GM18498 (cell line): ENCODE measurements around the gene MRFAP1L1.
"Not testable (repeated sequence)": the region's sequence is repeated elsewhere in the genome, so short reads cannot be mapped to it uniquely, and the experiment has no call there.

ENCODE experiments used
- ATAC-seq: cut with Tn5 transposase; IDR thresholded peaks from one replicate; pipeline ENCODE4 v1.9.1; 2021; ENCODE audit warnings: mild to moderate bottlenecking, moderate library complexity; ENCODE audit not compliant: unreplicated experiment

Gene MRFAP1L1

GRCh38 chr4:6692379-6692778, 17.3 kb downstream of the MRFAP1L1 start:
- no peak for ATAC-seq

- ATAC-seq = no peak
These were observed 20.1 kb downstream of the MRFAP1L1 start for GRCh38 chr4:6689506-6689960.

GRCh38 chr4:6688879-6689505, 20.7 kb downstream of the MRFAP1L1 start:
- ATAC-seq = peak; percentile 78

- no peak for ATAC-seq
These were observed 21.5 kb downstream of the MRFAP1L1 start for GRCh38 chr4:6687947-6688878.

GRCh38 chr4:6686104-6686787, 23.4 kb downstream of the MRFAP1L1 start:
- ATAC-seq = no peak

- ATAC-seq = no peak
These were observed 25.0 kb downstream of the MRFAP1L1 start for GRCh38 chr4:6684656-6685055.

GRCh38 chr4:6682862-6683590, 26.6 kb downstream of the MRFAP1L1 start:
- ATAC-seq = no peak

- ATAC-seq = no peak
These were observed 28.5 kb downstream of the MRFAP1L1 start for GRCh38 chr4:6681191-6681590.

- ATAC-seq = no peak
These were observed 29.2 kb downstream of the MRFAP1L1 start for GRCh38 chr4:6680372-6681034.

GRCh38 chr4:6676722-6677558, 32.7 kb downstream of the MRFAP1L1 start:
- no peak for ATAC-seq

GRCh38 chr4:6674500-6675149, 35.0 kb downstream of the MRFAP1L1 start:
- peak; percentile 53 for ATAC-seq

GRCh38 chr4:6673660-6674499, 35.8 kb downstream of the MRFAP1L1 start:
- peak; percentile 79 for ATAC-seq

- not testable (repeated sequence) for ATAC-seq
These were observed 36.4 kb downstream of the MRFAP1L1 start for GRCh38 chr4:6673191-6673659.

GRCh38 chr4:6672541-6673190, 37.0 kb downstream of the MRFAP1L1 start:
- ATAC-seq = not testable (repeated sequence)

GRCh38 chr4:6672131-6672530, 37.5 kb downstream of the MRFAP1L1 start:
- no peak for ATAC-seq

GRCh38 chr4:6671648-6672047, 38.0 kb downstream of the MRFAP1L1 start:
- no peak for ATAC-seq

GRCh38 chr4:6668391-6668790, 41.3 kb downstream of the MRFAP1L1 start:
- ATAC-seq = no peak
